Measurements from ENCODE around the gene GPR25. TPM values are rescaled to one million over a fixed set of nuclear protein-coding genes. Genes with fewer than 3 reads are reported as not detected.

GPR25 gene
- total and polyA plus RNA-seq, 10 of the 15 experiments (the other 5 are each of a cell fraction or from before 2014, with no cell fraction given), result not detected

DNA sequence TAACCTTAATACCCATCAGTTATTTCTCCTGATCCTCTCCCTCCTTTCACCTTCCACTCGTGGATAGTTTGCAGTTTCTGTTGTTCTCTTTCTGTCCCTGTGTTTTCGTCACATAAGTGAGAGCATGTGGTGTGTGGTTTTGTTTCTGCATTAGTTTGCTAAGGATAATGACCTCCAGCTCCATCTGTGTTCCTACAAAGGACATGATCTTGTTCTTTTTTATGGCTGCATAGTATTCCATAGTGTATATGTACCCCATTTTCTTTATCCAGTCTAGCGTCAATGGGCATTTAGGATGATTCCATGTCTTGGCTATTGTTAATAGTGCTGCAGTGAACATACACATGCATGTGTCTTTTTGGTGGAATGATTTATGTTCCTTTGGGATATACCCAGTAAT, 36.6 kb upstream of the GPR25 start:
- Histone ChIP-seq H3K9ac (ENCODE audit: control insufficient read depth, insufficient read depth, low read length) (no peak overlapping the region), H2AFZ (ENCODE audit: control insufficient read depth, low read depth, low read length) (no peak overlapping the region), H3K27ac (ENCODE audit: control insufficient read depth, insufficient read depth) (no peak overlapping the region), H3K4me2 (ENCODE audit: control insufficient read depth, insufficient read depth) (no peak overlapping the region), H3K4me1 (ENCODE audit: control insufficient read depth, insufficient read depth, low read length) (no peaks in the 10 kb centered on the region), H3K79me2 (ENCODE audit: control insufficient read depth, insufficient read depth, low read length) (no peaks in the 10 kb centered on the region), H3K36me3 (ENCODE audit: control insufficient read depth in 2 of 2, insufficient read depth in 2 of 2, low read length in 1 of 2) (peaks cover 1 to 5% of the 10 kb centered on the region in 2 experiments; a peak in 1 of 4 replicates), H3K9me3 (replicated peaks; ENCODE audit: control insufficient read depth, insufficient read depth, low read length) (peaks cover 4% of the 10 kb centered on the region; the same call in 2 of the 3 replicates), H3K27me3 (replicated peaks in 1 of 2; ENCODE audit: control insufficient read depth in 2 of 2, insufficient read depth in 2 of 2, low read length in 1 of 2) (no peaks in the 10 kb centered on the region), H4K20me1 (ENCODE audit: control insufficient read depth, insufficient read depth) (no peaks in the 10 kb centered on the region), H3K4me3 (no peak overlapping the region)
- ATAC-seq, result no peak
- no TSS peak for BruUV-seq (replicated peaks)
- SMC1A ChIA-PET (ENCODE audit: uncharacterized antibody, unreplicated experiment), result interaction anchor here (0.7 to 1.9 kb wide), 11 partner anchors 9 to 214 kb away, joined by 3 to 7 read pairs (median 4); no protein-coding TSS in a partner anchor
- no peak for DNase-seq (ENCODE audit: low read depth, low spot score)
- no peak for TF ChIP-seq IRF4 (IDR thresholded peaks at IDR 0.05; ENCODE audit: low read depth, low read length)
- TF ChIP-seq MXI1 (IDR thresholded peaks at IDR 0.05; ENCODE audit: low read depth, low read length), result no peak
- no peak for TF ChIP-seq WRNIP1 (IDR thresholded peaks at IDR 0.05; ENCODE audit: borderline replicate concordance, low read depth, low read length)
- TF ChIP-seq CEBPB (IDR thresholded peaks at IDR 0.05; ENCODE audit: borderline replicate concordance in 1 of 2, low read depth in 2 of 2, low read length in 2 of 2), result no peak
- no peak for TF ChIP-seq ZNF274 (IDR thresholded peaks at IDR 0.05; ENCODE audit: insufficient read depth, insufficient read length)
- TF ChIP-seq, protein P1, sequence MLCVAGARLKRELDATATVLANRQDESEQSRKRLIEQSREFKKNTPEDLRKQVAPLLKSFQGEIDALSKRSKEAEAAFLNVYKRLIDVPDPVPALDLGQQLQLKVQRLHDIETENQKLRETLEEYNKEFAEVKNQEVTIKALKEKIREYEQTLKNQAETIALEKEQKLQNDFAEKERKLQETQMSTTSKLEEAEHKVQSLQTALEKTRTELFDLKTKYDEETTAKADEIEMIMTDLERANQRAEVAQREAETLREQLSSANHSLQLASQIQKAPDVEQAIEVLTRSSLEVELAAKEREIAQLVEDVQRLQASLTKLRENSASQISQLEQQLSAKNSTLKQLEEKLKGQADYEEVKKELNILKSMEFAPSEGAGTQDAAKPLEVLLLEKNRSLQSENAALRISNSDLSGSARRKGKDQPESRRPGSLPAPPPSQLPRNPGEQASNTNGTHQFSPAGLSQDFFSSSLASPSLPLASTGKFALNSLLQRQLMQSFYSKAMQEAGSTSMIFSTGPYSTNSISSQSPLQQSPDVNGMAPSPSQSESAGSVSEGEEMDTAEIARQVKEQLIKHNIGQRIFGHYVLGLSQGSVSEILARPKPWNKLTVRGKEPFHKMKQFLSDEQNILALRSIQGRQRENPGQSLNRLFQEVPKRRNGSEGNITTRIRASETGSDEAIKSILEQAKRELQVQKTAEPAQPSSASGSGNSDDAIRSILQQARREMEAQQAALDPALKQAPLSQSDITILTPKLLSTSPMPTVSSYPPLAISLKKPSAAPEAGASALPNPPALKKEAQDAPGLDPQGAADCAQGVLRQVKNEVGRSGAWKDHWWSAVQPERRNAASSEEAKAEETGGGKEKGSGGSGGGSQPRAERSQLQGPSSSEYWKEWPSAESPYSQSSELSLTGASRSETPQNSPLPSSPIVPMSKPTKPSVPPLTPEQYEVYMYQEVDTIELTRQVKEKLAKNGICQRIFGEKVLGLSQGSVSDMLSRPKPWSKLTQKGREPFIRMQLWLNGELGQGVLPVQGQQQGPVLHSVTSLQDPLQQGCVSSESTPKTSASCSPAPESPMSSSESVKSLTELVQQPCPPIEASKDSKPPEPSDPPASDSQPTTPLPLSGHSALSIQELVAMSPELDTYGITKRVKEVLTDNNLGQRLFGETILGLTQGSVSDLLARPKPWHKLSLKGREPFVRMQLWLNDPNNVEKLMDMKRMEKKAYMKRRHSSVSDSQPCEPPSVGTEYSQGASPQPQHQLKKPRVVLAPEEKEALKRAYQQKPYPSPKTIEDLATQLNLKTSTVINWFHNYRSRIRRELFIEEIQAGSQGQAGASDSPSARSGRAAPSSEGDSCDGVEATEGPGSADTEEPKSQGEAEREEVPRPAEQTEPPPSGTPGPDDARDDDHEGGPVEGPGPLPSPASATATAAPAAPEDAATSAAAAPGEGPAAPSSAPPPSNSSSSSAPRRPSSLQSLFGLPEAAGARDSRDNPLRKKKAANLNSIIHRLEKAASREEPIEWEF (IDR thresholded peaks at IDR 0.05; ENCODE audit: insufficient replicate concordance, low read depth, low read length), result no peak
- no peak for TF ChIP-seq ZNF622 (IDR thresholded peaks at IDR 0.05)
- no peak for TF ChIP-seq POLR2A (IDR thresholded peaks at IDR 0.05; ENCODE audit: low read depth, low read length)
- no peak for TF ChIP-seq E4F1 (IDR thresholded peaks at IDR 0.05; ENCODE audit: borderline replicate concordance, partially characterized antibody)
- no peak for TF ChIP-seq MTA3 (IDR thresholded peaks at IDR 0.05; ENCODE audit: borderline replicate concordance, low read length)
- no peak for TF ChIP-seq JUNB (IDR thresholded peaks at IDR 0.05)
- 96% methylated on average over 3 of the region's 3 CpGs for WGBS (ENCODE audit: insufficient coverage, insufficient replicate concordance, low lambda C conversion rate, missing lambda C conversion rate)
- CTCF ChIA-PET, result interaction anchor here (0.6 to 6.6 kb wide), 8 partner anchors 13 to 1110 kb away, joined by 3 to 75 read pairs (median 4); no protein-coding TSS in a partner anchor
- intact Hi-C loops (cut with micrococcal nuclease; ENCODE audit: unreplicated experiment) (loop anchor here (2.0 kb wide), 1 partner anchor 277 kb away; no protein-coding TSS in a partner anchor), in situ Hi-C loops (cut with MboI) (no loop called here)
- POLR2A ChIA-PET, result no interaction called here
- FAIRE-seq, result no peak
- RAD21 ChIA-PET (ENCODE audit: unreplicated experiment), result interaction anchor here (1.1 to 3.1 kb wide), 5 partner anchors 136 to 278 kb away, joined by 3 to 41 read pairs (median 4); no protein-coding TSS in a partner anchor
